GDM1 (cell line): ENCODE results near the gene OR3A1.
"Not testable (repeated sequence)": the region's sequence is repeated elsewhere in the genome, so short reads cannot be mapped to it uniquely, and the experiment has no call there.

Experiments
- DNase-seq: peaks from one replicate; lab custom pipeline; 2025; lab: John Stamatoyannopoulos, UW

Gene OR3A1, protein sequence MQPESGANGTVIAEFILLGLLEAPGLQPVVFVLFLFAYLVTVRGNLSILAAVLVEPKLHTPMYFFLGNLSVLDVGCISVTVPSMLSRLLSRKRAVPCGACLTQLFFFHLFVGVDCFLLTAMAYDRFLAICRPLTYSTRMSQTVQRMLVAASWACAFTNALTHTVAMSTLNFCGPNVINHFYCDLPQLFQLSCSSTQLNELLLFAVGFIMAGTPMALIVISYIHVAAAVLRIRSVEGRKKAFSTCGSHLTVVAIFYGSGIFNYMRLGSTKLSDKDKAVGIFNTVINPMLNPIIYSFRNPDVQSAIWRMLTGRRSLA

DNA sequence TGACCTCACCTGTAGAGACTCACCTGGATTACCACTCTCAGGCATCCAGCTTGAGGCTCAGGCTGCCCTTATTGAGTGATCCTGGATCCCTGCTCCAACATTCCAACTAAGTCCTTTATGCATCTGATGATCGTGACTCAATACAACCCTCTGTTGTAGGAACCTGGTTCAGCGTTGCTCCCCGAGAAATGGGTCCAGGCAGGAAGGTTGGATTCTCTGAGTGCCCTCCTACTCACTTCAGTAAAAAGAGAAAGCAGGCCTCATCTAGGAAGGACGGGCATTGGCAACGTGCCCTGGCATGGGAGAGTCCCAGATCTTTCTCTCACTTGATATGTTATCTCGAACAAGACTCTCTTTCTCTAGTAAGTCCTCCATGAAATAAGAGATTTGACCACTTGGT lies at the start of gene OR3A1:
Gene OR3A1 (minus strand): TSS at position 101 of the 400 bp plus-strand sequence. CDS start 5,778 bp downstream, outside the sequence.
- DNase-seq, result no peak

DNA sequence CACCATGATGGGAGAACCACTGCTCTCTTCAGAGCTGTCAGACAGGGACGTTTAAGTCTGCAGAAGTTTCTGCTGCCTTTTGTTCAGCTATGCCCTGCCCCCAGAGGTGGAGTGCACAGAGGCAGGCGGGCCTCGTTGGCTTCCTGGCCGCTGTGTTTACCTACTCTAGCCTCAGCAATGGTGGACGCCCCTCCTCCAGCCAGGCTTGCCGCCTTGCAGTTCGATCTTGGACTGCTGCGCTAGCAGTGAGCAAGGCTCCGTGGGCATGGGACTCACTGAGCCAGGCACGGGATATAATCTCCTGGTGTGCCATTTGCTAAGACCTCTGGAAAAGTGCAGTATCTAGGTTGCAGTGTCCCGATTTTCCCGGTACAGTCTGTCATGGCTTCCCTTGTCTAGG lies 44.6 kb upstream of the OR3A1 start:
- not testable (repeated sequence) for DNase-seq

DNA sequence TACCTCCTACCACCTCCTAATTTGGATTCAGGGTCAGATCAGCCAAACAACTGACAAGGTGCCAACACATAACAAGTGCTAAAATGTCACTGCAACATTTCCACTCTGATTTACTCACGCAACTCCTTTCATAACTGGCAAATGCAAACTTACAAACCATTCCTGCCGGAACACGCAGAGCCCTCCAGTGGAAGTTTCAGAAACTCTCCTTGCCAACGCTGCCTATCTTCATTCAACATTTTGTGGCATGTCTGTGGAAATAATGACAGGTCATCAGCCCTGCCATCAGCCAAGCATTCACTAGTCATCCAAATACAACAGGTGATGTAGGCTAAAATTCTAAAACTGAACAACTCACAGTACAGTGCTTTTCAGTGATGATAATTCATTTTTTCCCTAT lies 37.7 kb upstream of the OR3A1 start:
- no peak for DNase-seq

DNA sequence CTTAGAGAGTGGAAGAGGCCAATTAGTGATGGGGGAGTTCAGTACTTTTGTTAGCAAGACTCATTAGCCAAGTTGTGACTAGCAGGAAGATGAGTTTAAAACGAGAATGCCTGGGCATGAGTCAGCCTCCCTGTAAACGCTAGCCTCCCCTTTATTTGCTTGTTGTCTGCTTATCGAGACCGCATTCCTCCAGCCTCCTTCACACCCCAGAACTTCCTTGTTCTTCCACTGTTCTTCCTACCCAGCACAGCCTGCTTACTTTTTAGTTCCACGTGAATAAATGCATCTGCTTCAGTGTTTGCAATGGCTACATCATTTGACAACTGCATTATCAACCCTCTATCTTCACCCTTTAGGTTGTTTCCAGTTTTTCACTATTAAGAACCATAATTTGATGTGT lies 20.2 kb upstream of the OR3A1 start:
- DNase-seq, result no peak

DNA sequence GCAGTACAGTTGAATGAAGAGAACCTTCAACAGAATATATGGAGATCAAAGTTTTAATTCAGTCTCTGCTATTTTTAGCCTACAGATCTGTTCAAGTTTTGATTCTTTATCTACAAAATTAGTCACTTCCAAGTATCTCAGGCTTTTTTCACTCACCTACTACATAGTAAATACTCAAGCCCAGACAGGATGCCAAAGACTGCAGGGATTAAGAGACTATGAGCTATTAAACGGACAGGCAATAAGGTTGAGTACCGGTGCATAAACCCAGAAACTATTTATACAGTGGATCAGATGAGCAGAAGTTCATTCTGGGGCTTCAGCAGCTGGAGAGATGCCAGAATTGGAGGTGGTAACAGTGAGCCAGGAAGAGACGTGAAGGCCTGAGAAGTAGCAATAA lies 18.7 kb upstream of the OR3A1 start:
- DNase-seq, result no peak

DNA sequence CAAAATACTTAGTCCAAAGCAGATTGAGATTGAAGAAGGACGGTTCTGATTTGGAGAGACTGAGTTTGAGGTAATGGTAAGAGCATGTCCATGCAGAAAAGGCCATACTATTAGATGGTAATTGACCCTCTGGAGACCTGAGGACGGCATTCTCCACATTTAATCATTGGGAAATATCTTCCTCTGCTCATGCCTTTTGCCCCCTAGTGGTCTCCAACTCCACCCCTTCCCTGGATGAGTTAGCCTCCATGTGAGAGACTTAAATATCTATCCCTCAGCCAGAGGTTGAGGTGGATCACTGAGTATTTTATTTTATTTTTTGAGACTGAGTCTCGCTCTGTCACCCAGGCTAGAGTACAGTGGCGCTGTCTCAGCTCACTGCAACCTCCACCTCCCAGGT lies 10.4 kb upstream of the OR3A1 start:
- DNase-seq, result no peak

DNA sequence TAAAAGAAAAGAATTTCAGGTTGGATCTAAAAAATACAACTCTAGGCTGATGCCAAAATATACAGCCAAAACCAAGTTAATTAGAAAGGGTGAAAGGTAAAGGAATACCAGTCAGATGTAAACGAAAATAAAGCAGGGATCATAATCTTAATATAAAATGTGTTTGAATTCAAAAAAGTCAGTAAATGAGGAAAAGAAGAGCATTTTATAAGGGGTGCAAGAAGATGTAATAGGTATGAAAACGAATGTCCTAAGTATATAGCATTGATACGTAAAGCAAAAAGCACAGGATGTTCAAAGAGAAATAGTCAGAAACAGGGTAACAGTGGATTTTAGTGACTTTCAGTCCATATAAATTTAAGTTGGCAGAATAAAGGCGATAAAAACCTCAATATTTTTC lies 2.5 kb downstream of the OR3A1 start:
- no peak for DNase-seq

DNA sequence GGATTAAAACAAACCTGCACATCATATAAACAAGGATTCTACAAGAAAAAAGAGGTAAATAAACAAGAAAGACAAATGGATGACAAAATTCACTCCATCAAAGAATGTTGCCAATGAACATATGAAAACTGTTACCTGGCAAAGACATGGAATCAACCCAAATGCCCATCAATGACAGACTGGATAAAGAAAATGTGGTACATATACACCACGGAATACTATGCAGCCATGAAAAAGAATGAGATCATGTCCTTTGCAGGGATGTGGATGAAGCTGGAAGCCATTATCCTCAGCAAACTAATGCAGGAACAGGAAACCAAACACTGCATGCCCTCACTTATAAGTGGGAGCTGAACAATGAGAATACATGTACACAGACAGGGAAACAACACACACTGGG lies 4.6 kb downstream of the OR3A1 start:
- DNase-seq, result not testable (repeated sequence)

DNA sequence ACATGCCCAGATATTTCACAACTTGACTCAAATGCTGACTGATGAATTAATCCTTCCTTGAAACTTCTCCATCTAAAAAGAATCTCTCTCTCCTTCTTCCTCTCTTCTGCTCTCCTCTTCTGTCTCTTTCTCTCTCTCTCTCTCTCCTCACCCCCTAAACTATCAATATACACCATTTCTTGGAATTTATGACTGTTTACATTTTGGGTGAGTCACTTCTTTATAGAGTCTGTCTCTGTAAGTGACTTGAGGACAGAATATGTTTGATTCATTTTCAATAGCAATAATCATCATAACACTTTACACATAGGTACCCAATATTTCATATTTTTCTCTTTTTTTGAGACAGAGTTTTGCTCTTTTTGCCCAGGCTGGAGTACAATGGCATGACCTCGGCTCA lies 15.3 kb downstream of the OR3A1 start:
- DNase-seq, result no peak

DNA sequence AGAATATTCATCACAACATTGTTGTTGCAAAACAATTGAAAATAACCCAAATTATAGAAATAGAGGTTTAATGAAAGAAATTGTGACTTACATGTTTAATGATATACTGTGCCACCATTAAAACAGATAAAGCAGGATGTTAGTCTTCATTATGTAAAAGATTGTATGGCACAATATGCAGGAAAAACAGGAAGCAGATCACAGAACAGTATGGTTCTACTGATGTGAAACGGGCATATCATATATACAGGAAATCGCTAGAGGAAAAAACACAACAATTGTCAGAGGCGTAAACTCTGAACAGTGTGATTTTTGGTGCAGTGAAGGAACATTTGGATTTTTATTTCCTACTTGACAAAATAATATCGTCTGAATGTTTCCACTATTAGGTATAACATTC lies 22.0 kb downstream of the OR3A1 start:
- no peak for DNase-seq

DNA sequence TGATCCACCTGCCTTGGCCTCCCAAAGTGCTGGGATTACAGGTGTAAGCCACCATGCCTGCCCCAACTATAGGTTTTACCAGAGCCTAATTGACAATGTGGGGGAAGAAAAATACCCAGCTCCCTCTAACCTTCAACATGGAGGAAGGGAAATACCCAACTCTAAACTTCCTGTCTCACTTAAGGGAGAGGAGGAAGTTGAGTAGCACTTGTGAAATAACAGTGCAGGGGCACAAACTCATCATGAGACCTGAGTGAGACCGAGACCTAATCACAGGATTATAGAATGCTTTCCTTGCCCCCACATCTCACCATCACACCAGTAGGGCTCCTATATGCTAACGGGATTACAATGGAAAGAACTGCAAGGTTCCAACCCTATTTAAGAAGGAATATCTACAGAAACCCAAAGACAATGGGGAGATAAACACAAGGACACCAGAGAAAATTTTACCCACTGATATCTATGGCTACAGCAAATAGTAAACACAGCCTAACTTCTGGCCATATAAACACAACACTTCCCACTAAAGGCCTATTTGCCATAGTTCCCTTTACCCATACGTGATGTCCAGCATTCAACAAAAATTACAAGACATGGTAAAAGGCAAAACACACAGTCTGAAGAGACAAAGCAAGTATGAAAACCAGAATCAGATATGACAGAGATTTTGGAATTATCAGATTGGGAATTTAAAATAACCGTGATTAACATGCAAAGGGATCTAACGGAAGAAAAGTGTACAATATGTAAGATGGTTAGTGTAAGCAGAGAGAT lies 26.9 kb downstream of the OR3A1 start:
- no peak for DNase-seq

DNA sequence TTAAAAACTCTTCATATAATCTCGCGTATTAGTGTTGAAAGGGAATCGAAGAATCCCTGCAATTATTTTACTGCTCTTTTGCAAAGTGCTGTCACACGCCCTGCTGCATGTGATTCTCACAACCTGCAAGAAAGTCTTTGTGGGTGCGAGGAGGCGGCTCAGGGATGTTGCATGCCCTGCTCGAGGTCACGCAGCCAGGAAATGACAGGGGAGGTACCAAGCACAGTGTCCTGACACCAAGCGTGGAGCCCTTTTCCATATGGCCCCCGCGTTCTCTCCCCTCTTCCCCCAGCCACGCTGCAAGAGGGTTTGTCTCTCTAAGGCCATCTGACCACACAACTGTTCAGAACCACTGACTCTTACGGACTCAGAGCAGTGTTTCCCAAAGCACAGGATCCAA lies 37.6 kb downstream of the OR3A1 start:
- no peak for DNase-seq

DNA sequence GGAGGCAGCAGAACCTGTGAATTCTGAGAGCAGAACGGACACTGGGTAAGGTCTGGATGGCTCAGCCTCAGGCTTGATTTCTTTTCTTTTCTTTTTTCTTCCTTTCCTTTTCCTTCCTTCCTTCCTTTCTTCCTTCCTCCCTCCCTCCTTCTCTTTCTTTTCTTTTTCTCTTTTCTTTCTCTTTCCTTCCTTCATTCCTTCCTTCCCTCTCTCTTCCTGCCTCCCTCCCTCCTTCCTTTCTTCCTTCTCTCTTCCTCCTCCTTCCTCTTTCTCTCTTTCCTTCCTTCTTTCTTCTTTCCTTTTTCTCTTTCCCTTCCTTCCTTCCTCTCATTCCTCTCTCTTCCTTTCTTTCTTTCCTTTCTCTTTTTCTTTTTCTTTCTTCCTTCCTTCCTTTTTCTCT lies 38.0 kb downstream of the OR3A1 start:
- DNase-seq, result no peak

DNA sequence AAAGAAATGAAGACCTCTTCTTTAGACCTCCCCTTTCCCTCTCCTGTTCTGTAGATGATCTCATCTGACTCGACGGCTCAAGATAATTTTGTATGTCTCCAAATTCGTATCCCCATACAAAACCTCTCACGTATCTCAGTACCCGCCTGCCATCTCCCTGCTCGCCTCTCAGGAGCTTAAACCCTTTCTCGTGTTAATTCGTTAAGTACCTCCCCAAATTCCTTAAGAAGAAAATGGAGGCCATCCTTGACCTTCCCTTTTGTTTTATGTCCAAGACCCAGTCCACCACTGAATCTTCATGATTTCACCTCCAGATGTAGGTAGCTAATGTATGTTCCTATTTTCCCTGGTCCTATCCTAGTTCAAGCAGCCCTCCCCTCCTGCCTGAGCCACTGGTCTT lies 41.6 kb downstream of the OR3A1 start:
- no peak for DNase-seq

DNA sequence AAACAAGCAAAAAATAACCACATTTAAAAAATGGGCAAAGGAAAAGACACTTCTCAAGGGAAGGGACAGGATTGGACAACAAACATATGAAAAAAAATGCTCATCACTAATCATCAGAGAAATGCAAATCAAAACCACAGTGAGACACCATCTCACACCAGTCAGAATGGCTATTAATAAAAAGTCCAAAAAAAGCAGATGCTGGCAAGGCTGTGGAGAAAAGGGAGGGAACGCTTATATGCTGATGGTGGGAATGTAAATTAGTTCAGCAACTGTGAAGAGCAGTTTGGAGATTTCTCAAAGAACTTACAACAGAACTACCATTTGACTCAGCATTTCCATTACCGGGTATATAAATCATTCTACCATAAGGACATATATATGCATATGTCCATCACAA lies 49.1 kb downstream of the OR3A1 start:
- DNase-seq, result not testable (repeated sequence)

DNA sequence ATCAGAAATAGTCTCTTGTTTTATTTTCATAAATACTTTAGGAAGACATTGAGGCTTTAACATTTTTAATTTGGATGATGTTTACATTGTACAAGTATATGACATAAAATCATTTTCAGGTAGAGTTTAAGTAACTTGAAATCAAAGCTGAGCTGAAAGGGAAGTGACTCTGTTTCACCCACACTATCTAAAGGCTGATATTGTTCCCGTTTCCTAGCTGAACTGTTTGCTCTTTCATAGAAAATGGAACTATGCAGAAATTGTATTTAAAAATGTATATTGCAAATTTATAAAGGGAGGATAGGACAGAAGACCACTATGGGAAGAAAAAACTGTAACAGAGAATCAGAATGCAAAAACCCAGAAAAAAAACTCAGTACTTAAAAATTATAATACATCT lies 53.3 kb downstream of the OR3A1 start:
- not testable (repeated sequence) for DNase-seq

DNA sequence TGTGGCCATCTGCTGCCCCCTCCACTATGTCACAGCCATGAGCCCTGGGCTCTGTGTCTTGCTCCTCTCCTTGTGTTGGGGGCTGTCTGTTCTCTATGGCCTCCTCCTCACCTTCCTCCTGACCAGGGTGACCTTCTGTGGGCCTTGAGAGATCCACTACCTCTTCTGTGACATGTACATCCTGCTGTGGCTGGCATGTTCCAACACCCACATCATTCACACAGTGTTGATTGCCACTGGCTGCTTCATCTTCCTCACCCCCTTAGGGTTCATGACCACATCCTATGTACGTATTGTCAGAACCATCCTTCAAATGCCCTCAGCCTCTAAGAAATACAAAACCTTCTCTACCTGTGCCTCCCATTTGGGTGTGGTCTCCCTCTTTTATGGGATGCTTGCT lies 57.1 kb downstream of the OR3A1 start:
- not testable (repeated sequence) for DNase-seq
